Neural progenitor cell (in vitro differentiated cells): ENCODE measurements around the gene CHMP2B. TPM values are rescaled to one million over a fixed set of nuclear protein-coding genes. Genes with fewer than 3 reads are reported as not detected.
A peak's percentile ranks its signal among the peaks of the same experiment; 100 is the strongest.

Experiments used
- DNase-seq: peaks from one replicate; pipeline ENCODE4 v3.0.0-alpha.2; 2016; ENCODE audit warnings: low spot score
- H2AFZ ChIP-seq: fragments of 200-600 bp; sonication (generic); replicated peaks from 2 replicates; pipeline ENCODE4 v1.6.1; 2016; ENCODE audit warnings: antibody characterized with exemption
- H3F3A ChIP-seq: fragments of 200-600 bp; sonication (generic); 2 replicates; pipeline ENCODE4 v1.6.1; 2016; ENCODE audit warnings: antibody characterized with exemption, low read depth
- H3K27ac ChIP-seq: fragments of 200-600 bp; sonication (generic); 2 replicates; pipeline ENCODE4 v1.5.1; 2016; ENCODE audit warnings: mild to moderate bottlenecking
- H3K27me3 ChIP-seq: fragments of 200-600 bp; sonication (generic); 2 replicates; pipeline ENCODE4 v1.6.1; 2016; ENCODE audit warnings: mild to moderate bottlenecking, moderate library complexity
- H3K36me3 ChIP-seq: fragments of 200-600 bp; sonication (generic); 2 replicates; pipeline ENCODE4 v1.5.1; 2016
- H3K4me1 ChIP-seq: fragments of 200-600 bp; sonication (generic); 2 replicates; pipeline ENCODE4 v1.6.1; 2016; ENCODE audit warnings: mixed run types
- H3K4me2 ChIP-seq: fragments of 200-600 bp; sonication (generic); 2 replicates; pipeline ENCODE4 v1.6.1; 2016
- H3K4me3 ChIP-seq: fragments of 200-600 bp; sonication (generic); 2 replicates; pipeline ENCODE4 v1.5.1; 2016
- H3K79me2 ChIP-seq: fragments of 200-600 bp; sonication (generic); 2 replicates; pipeline ENCODE4 v1.6.1; 2016; ENCODE audit warnings: low read depth
- H3K9ac ChIP-seq: fragments of 200-600 bp; sonication (generic); 2 replicates; pipeline ENCODE4 v1.6.1; 2016
- H3K9me3 ChIP-seq: fragments of 200-600 bp; sonication (generic); 2 replicates; pipeline ENCODE4 v1.5.1; 2016; ENCODE audit warnings: low read depth
- H4K20me1 ChIP-seq: fragments of 200-600 bp; sonication (generic); 2 replicates; pipeline ENCODE4 v1.6.1; 2016; ENCODE audit warnings: low read depth
- H3K27ac Mint-ChIP-seq: 3 replicates; pipeline ENCODE4 v1.8.0; 2021; ENCODE audit warnings: mixed read lengths
- H3K27me3 Mint-ChIP-seq: 2 replicates; pipeline ENCODE4 v1.8.0; 2022; ENCODE audit warnings: low read depth, mild to moderate bottlenecking, inconsistent platforms, moderate library complexity, mixed read lengths; ENCODE audit not compliant: insufficient read depth
- H3K36me3 Mint-ChIP-seq: 3 replicates; pipeline ENCODE4 v1.8.0; 2021; ENCODE audit warnings: mixed read lengths
- H3K4me1 Mint-ChIP-seq: 3 replicates; pipeline ENCODE4 v1.8.0; 2021; ENCODE audit warnings: mixed read lengths
- H3K4me3 Mint-ChIP-seq: 3 replicates; pipeline ENCODE4 v1.8.0; 2021; ENCODE audit warnings: mild to moderate bottlenecking, moderate library complexity, mixed read lengths
- H3K9me3 Mint-ChIP-seq: 3 replicates; pipeline ENCODE4 v1.8.0; 2020; ENCODE audit warnings: mixed read lengths
- EZH2 ChIP-seq: fragments of 200-600 bp; sonication (generic); IDR thresholded peaks from 2 replicates; pipeline ENCODE4 v1.6.1; 2017; ENCODE audit warnings: antibody characterized with exemption, mild to moderate bottlenecking, moderate library complexity
- EZH2phosphoT487 ChIP-seq: fragments of 200-600 bp; sonication (generic); IDR thresholded peaks from 2 replicates; pipeline ENCODE4 v1.6.1; 2017; ENCODE audit warnings: antibody characterized with exemption
- total RNA-seq: library from RNA; depleted of rRNA; stranded (reverse); fragments of >200 nt; gene quantifications from 2 replicates; pipeline ENCODE4 v1.2.3, GENCODE V29; 2015; ENCODE audit warnings: low replicate concordance
- TF ChIP-seq, protein P1 (sequence below): fragments of 200-600 bp; sonication (generic); IDR thresholded peaks from 2 replicates; pipeline ENCODE4 v1.5.1; 2017; ENCODE audit warnings: antibody characterized with exemption, mild to moderate bottlenecking

CHMP2B gene
- total RNA-seq, 1 donor from 2014 or later: 62.4 TPM

DNA sequence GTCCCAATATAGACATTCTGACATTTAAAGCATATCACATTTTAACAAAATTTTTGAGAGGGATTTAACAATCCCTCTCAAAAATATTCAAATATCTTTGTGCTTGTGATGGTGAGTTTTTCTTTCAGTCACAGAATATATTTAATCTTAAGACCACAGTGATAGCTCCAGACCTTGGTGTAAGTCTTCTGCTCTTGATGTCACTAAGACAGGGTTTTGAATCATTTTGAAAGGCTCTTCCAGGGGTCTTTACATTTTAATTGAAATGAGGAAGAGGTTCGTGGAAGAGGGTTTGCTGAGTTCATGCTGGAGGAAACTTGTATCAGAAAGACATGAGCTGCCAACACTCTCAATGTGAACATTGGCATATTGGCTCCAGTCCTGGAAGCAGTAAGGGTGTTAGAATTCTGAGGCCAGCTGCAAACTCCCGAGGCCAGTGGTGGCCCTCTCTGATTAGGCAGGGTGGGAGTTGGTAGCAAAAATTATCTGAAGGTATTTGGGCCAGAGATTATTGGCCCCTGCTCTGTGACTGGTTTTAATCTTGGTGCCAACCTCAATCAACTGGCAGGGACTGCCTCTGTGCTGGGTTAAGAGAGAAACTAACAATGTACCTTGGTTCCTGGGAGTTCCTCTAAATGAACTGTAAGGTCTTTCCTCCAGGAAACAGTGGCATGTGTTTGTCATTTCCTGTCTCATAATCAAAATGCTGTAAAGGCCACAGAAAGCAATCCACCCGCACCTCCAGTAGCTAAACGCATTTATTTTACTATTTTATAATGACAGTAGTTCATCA, 44.0 kb downstream of the CHMP2B start:
- H3K4me1 ChIP-seq: peaks cover 4% of the 10 kb centered on the region
- no peak overlapping the region for H3K4me2 ChIP-seq
- Mint-ChIP-seq H3K36me3 (no peaks in the 10 kb centered on the region), H3K4me3 (no peak overlapping the region), H3K27ac (no peak overlapping the region), H3K27me3 (no peaks in the 10 kb centered on the region), H3K9me3 (no peaks in the 10 kb centered on the region), H3K4me1 (peaks cover 8% of the 10 kb centered on the region)
- H3K9me3 ChIP-seq: no peaks in the 10 kb centered on the region
- TF ChIP-seq, protein P1, sequence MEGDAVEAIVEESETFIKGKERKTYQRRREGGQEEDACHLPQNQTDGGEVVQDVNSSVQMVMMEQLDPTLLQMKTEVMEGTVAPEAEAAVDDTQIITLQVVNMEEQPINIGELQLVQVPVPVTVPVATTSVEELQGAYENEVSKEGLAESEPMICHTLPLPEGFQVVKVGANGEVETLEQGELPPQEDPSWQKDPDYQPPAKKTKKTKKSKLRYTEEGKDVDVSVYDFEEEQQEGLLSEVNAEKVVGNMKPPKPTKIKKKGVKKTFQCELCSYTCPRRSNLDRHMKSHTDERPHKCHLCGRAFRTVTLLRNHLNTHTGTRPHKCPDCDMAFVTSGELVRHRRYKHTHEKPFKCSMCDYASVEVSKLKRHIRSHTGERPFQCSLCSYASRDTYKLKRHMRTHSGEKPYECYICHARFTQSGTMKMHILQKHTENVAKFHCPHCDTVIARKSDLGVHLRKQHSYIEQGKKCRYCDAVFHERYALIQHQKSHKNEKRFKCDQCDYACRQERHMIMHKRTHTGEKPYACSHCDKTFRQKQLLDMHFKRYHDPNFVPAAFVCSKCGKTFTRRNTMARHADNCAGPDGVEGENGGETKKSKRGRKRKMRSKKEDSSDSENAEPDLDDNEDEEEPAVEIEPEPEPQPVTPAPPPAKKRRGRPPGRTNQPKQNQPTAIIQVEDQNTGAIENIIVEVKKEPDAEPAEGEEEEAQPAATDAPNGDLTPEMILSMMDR: no peak
- no peak for TF ChIP-seq EZH2phosphoT487
- no peak for TF ChIP-seq EZH2
- no peaks in the 10 kb centered on the region for H3K79me2 ChIP-seq
- no peaks in the 10 kb centered on the region for H3F3A ChIP-seq
- DNase-seq: no peak
- H4K20me1 ChIP-seq: no peaks in the 10 kb centered on the region
- H3K27ac ChIP-seq: no peak overlapping the region
- peak overlapping the region; percentile 15 for H2AFZ ChIP-seq
- no peak overlapping the region for H3K4me3 ChIP-seq
- H3K9ac ChIP-seq: no peak overlapping the region
- no peaks in the 10 kb centered on the region for H3K36me3 ChIP-seq
- H3K27me3 ChIP-seq: no peaks in the 10 kb centered on the region

DNA sequence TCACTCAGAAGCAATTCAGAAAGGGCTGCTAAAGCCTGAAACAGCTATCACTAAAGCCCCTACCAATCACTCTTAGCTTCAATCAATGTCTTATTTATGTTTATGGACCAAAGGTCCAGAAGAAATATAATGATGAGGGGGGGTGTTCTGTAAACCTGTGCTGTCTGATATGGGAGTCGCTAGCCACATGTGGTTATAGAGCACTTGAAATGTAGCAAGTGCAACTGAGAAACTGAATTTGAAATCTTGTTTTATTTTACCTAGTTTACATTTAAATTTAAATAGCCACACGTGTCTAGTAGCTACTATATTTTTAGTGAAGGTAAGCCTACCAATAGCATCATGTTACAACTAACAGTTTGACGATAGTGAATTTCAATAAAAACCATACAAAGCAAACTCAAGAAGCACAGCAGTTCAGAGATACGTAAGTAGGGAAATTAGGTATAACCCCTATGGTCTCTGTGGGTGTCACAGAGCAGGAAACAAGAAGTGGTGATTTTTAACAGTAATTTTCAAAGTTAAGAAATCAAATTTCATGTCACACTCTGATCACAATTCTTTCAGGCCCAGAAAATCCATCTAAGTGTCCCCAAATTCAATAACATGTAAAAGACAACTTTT, 45.7 kb downstream of the CHMP2B start:
- no peak overlapping the region for H3K27ac Mint-ChIP-seq
- no peaks in the 10 kb centered on the region for H3K27me3 Mint-ChIP-seq

DNA sequence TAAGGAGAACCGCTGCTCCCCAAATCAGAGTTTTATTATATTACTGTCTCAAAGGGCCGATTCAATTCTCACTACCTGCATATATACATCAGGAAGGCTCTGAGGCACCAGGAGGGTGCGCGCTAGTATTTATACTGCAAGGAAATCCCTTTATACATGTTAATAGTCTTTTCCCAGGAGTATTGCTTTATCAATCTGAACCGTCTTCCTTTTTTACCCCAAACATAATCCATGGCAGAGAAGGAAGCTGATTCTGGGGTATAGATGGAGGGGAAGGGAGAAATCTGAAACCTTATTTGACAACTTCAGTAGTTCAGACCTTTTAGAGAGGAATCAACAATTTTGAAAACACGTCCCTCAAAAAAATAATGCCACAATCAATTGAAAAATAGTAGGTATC, 49.4 kb downstream of the CHMP2B start, which contains the start of gene POU1F1:
TSS of gene POU1F1 (minus strand) at position 101 of the 400 bp plus-strand sequence. CDS start 122 bp downstream, outside the sequence.
- Mint-ChIP-seq H3K9me3 (no peaks in the 10 kb centered on the region), H3K4me1 (no peaks in the 10 kb centered on the region), H3K27me3 (no peaks in the 10 kb centered on the region), H3K27ac (no peak within 1 kb of the TSS), H3K36me3 (no peaks in the 10 kb centered on the region), H3K4me3 (no peak within 1 kb of the TSS)
- H3K9me3 ChIP-seq: no peaks in the 10 kb centered on the region
- H3K4me1 ChIP-seq: no peaks in the 10 kb centered on the region
- no peaks in the 10 kb centered on the region for H3K79me2 ChIP-seq
- TF ChIP-seq, protein P1: no peak
- TF ChIP-seq EZH2phosphoT487 (no peak), EZH2 (no peak)
- no peaks in the 10 kb centered on the region for H3F3A ChIP-seq
- H2AFZ ChIP-seq: peak within 1 kb of the TSS; percentile 1
- H3K27me3 ChIP-seq: no peaks in the 10 kb centered on the region
- no peaks in the 10 kb centered on the region for H3K36me3 ChIP-seq
- H4K20me1 ChIP-seq: no peaks in the 10 kb centered on the region
- no peak within 1 kb of the TSS for H3K4me3 ChIP-seq
- no peak within 1 kb of the TSS for H3K9ac ChIP-seq
- no peak within 1 kb of the TSS for H3K4me2 ChIP-seq
- H3K27ac ChIP-seq: no peak within 1 kb of the TSS
- no peak for DNase-seq

More for the DNA sequence above, 45.7 kb downstream of the CHMP2B start:
- Mint-ChIP-seq H3K4me1 (peaks cover 8% of the 10 kb centered on the region), H3K36me3 (no peaks in the 10 kb centered on the region), H3K9me3 (no peaks in the 10 kb centered on the region), H3K4me3 (no peak overlapping the region)
- no peak overlapping the region for H2AFZ ChIP-seq
- H3K27ac ChIP-seq: no peak overlapping the region
- TF ChIP-seq, protein P1: no peak
- TF ChIP-seq EZH2phosphoT487 (no peak), EZH2 (no peak)
- H3F3A ChIP-seq: no peaks in the 10 kb centered on the region
- no peaks in the 10 kb centered on the region for H3K36me3 ChIP-seq
- no peak overlapping the region for H3K4me3 ChIP-seq
- H3K4me1 ChIP-seq: peaks cover 4% of the 10 kb centered on the region
- no peaks in the 10 kb centered on the region for H3K27me3 ChIP-seq
- no peaks in the 10 kb centered on the region for H3K79me2 ChIP-seq
- H3K4me2 ChIP-seq: no peak overlapping the region
- H4K20me1 ChIP-seq: no peaks in the 10 kb centered on the region
- no peak for DNase-seq
- H3K9me3 ChIP-seq: no peaks in the 10 kb centered on the region
- no peak overlapping the region for H3K9ac ChIP-seq
